HepG2 (cell line): Measurements from ENCODE around the gene TACC3. TPM values are rescaled to one million over a fixed set of nuclear protein-coding genes. Genes with fewer than 3 reads are reported as not detected.

Source experiments
- AKAP8 ChIP-seq: sonication (generic); formaldehyde crosslinking; IDR thresholded peaks from 2 replicates; pipeline ENCODE4 v1.5.1; 2020; ENCODE audit warnings: mild to moderate bottlenecking, missing genetic modification reagents
- ATF7-NPFF ChIP-seq: sonication (generic); formaldehyde crosslinking; IDR thresholded peaks from 2 replicates; pipeline ENCODE4 v1.8.1; 2023; ENCODE audit warnings: mild to moderate bottlenecking, low read depth, missing genetic modification reagents, moderate library complexity
- GRHL1 ChIP-seq: sonication (generic); formaldehyde crosslinking; conservative IDR thresholded peaks from 2 replicates; pipeline ENCODE4 v1.8.0; 2022; ENCODE audit warnings: missing genetic modification reagents
- HNF4G ChIP-seq, 2 experiments: sonication (generic) in 1 of 2; formaldehyde crosslinking in 1 of 2; IDR thresholded peaks; 2 replicates each; pipeline versions ENCODE4 v1.4.0 to v1.6.1; 2011 to 2020; ENCODE audit warnings: borderline replicate concordance in 2 of 2, low read depth in 2 of 2, mild to moderate bottlenecking in 2 of 2, low read length in 1 of 2, missing genetic modification reagents in 1 of 2, moderate library complexity in 1 of 2
- IRF1 ChIP-seq: sonication (generic); formaldehyde crosslinking; IDR thresholded peaks from 2 replicates; pipeline ENCODE4 v1.4.0; 2020; ENCODE audit warnings: low read depth, mild to moderate bottlenecking, missing genetic modification reagents
- KLF12 ChIP-seq: sonication (generic); formaldehyde crosslinking; IDR thresholded peaks from 2 replicates; pipeline ENCODE4 v1.4.0; 2020; ENCODE audit warnings: missing genetic modification reagents, borderline replicate concordance
- KLF15 ChIP-seq: sonication (generic); formaldehyde crosslinking; IDR thresholded peaks from 2 replicates; pipeline ENCODE4 v1.8.1; 2023; ENCODE audit warnings: borderline replicate concordance, mild to moderate bottlenecking, inconsistent platforms, missing genetic modification reagents, mixed read lengths
- MTA3 ChIP-seq: sonication (generic); formaldehyde crosslinking; IDR thresholded peaks from 2 replicates; pipeline ENCODE4 v1.4.0; 2020; ENCODE audit warnings: missing genetic modification reagents
- MYNN ChIP-seq: sonication (generic); formaldehyde crosslinking; IDR thresholded peaks from 2 replicates; pipeline ENCODE4 v1.4.0; 2020; ENCODE audit warnings: mild to moderate bottlenecking, low read depth, missing genetic modification reagents
- NFYB ChIP-seq: sonication (generic); formaldehyde crosslinking; IDR thresholded peaks from 2 replicates; pipeline ENCODE4 v1.4.0; 2020; ENCODE audit warnings: missing genetic modification reagents
- PCBP1 ChIP-seq: fragments of 200-400 bp; formaldehyde crosslinking; IDR thresholded peaks from 2 replicates; pipeline ENCODE4 v1.6.1; 2017; ENCODE audit warnings: mild to moderate bottlenecking, low read depth, low read length, borderline replicate concordance
- PCBP2 ChIP-seq: fragments of 200-400 bp; formaldehyde crosslinking; optimal IDR thresholded peaks from 2 replicates; pipeline ENCODE3; 2018; ENCODE audit warnings: low read length, low read depth; ENCODE audit not compliant: poor library complexity, severe bottlenecking
- PHF20 ChIP-seq: sonication (generic); formaldehyde crosslinking; IDR thresholded peaks from 2 replicates; pipeline ENCODE4 v1.5.0; 2020; ENCODE audit warnings: mild to moderate bottlenecking, missing genetic modification reagents
- POLR2AphosphoS5 ChIP-seq: IDR thresholded peaks from 2 replicates; pipeline ENCODE4 v1.6.1; 2012; ENCODE audit warnings: low read depth, low read length
- RARG ChIP-seq: sonication (generic); formaldehyde crosslinking; IDR thresholded peaks from 2 replicates; pipeline ENCODE4 v1.4.0; 2020; ENCODE audit warnings: low read depth, mild to moderate bottlenecking, missing genetic modification reagents
- RCOR2 ChIP-seq: IDR thresholded peaks from 2 replicates; pipeline ENCODE4 v1.6.1; 2016; ENCODE audit warnings: missing biosample characterization, missing genetic modification reagents
- SALL2 ChIP-seq: sonication (generic); formaldehyde crosslinking; IDR thresholded peaks from 2 replicates; pipeline ENCODE4 v1.8.1; 2023; ENCODE audit warnings: mild to moderate bottlenecking, missing genetic modification reagents, inconsistent platforms
- SOX5 ChIP-seq: IDR thresholded peaks from 2 replicates; pipeline ENCODE4 v1.6.1; 2016; ENCODE audit warnings: borderline replicate concordance
- TP53 ChIP-seq: sonication (generic); formaldehyde crosslinking; conservative IDR thresholded peaks from 2 replicates; pipeline ENCODE4 v1.4.0; 2020; ENCODE audit warnings: missing genetic modification reagents
- ZFP1 ChIP-seq: IDR thresholded peaks from 2 replicates; pipeline ENCODE4 v1.6.1; 2016
- ZFX ChIP-seq: sonication (generic); formaldehyde crosslinking; IDR thresholded peaks from 2 replicates; pipeline ENCODE4 v1.4.0; 2020; ENCODE audit warnings: mild to moderate bottlenecking, low read depth, missing genetic modification reagents, moderate library complexity
- ZNF431 ChIP-seq: sonication (generic); formaldehyde crosslinking; IDR thresholded peaks from 2 replicates; pipeline ENCODE4 v1.9.0; 2022; ENCODE audit warnings: missing genetic modification reagents, low read depth, mild to moderate bottlenecking, borderline replicate concordance
- ZNF44 ChIP-seq: sonication (generic); formaldehyde crosslinking; IDR thresholded peaks from 2 replicates; pipeline ENCODE4 v1.5.1; 2020; ENCODE audit warnings: mild to moderate bottlenecking, missing genetic modification reagents
- ZNF543 ChIP-seq: sonication (generic); formaldehyde crosslinking; IDR thresholded peaks from 2 replicates; pipeline ENCODE4 v1.4.0; 2020; ENCODE audit warnings: mild to moderate bottlenecking, missing genetic modification reagents
- ZNF563 ChIP-seq: sonication (generic); formaldehyde crosslinking; IDR thresholded peaks from 2 replicates; pipeline ENCODE4 v1.8.0; 2022; ENCODE audit warnings: mild to moderate bottlenecking, moderate library complexity, missing genetic modification reagents
- ZNF768 ChIP-seq: sonication (generic); formaldehyde crosslinking; IDR thresholded peaks from 2 replicates; pipeline ENCODE4 v1.4.0; 2020; ENCODE audit warnings: missing genetic modification reagents
- ZNF790 ChIP-seq: sonication (generic); formaldehyde crosslinking; IDR thresholded peaks from 2 replicates; pipeline ENCODE4 v1.8.0; 2022; ENCODE audit warnings: missing genetic modification reagents, mild to moderate bottlenecking, borderline replicate concordance
- ZNF841 ChIP-seq: sonication (generic); formaldehyde crosslinking; IDR thresholded peaks from 2 replicates; pipeline ENCODE4 v1.8.1; 2023; ENCODE audit warnings: missing genetic modification reagents, borderline replicate concordance
- ZSCAN9 ChIP-seq: IDR thresholded peaks from 2 replicates; pipeline ENCODE4 v1.6.1; 2016; ENCODE audit warnings: borderline replicate concordance
- polyA plus RNA-seq, 8 experiments: library from polyadenylated mRNA; depleted of rRNA in 3 of 8; stranded (reverse) in 7 of 8; unstranded in 1 of 8; fragments of >200 nt; fragmentation: Illumina TruSeq in 4 of 8; extraction: Trizol in 4 of 8; gene quantifications; 2 replicates each; pipeline versions ENCODE4 v1.2.1 to v1.2.3, GENCODE V29; 2011 to 2016; ENCODE audit warnings: low read depth in 4 of 8, missing spikeins in 1 of 8, mixed read lengths in 1 of 8; ENCODE audit not compliant: insufficient read depth in 1 of 8
- total RNA-seq, 5 experiments: library from RNA; depleted of rRNA; stranded (reverse); fragments of >200 nt; fragmentation: Illumina TruSeq; extraction: Trizol; gene quantifications; 2 replicates each; pipeline ENCODE4 v1.2.3, GENCODE V29; 2016; ENCODE audit warnings: low read depth in 1 of 5

The TACC3 gene
- total and polyA plus RNA-seq, 2 of the 13 experiments (the other 11 are each of a cell fraction or from before 2014, with no cell fraction given): 20.3 to 21.2 TPM

GRCh38 chr4:1779588-1780382 lies 58.5 kb downstream of the TACC3 start (continued):
- TF ChIP-seq ZNF44 (CRISPR knock-in tag) (no peak), ZNF563 (CRISPR knock-in tag) (no peak; the same call in 1 of the 2 replicates), SALL2 (CRISPR knock-in tag) (peak; percentile 79), ZFP1 (0 out of 2 replicates have a peak, but pooled peaks have one; percentile 66), AKAP8 (CRISPR knock-in tag) (peak; percentile 91), PHF20 (CRISPR knock-in tag) (no peak), TP53 (CRISPR knock-in tag) (no peak), ZNF543 (CRISPR knock-in tag) (peak; percentile 96), PCBP2 (no peak), IRF1 (CRISPR knock-in tag) (no peak), MYNN (CRISPR knock-in tag) (no peak), ZNF431 (CRISPR knock-in tag) (no peak), SOX5 (CRISPR knock-in tag) (peak; percentile 61), GRHL1 (CRISPR knock-in tag) (no peak), ATF7-NPFF (peak; percentile 73; the same call in 1 of the 2 replicates), MTA3 (CRISPR knock-in tag) (no peak), POLR2AphosphoS5 (no peak; the same call in 1 of the 2 replicates), RARG (CRISPR knock-in tag) (no peak), ZNF768 (no peak), RCOR2 (CRISPR knock-in tag) (peak; percentile 69), KLF15 (CRISPR knock-in tag) (peak; percentile 8; the same call in 1 of the 2 replicates), HNF4G (IDR thresholded peaks at IDR 0.05; ENCODE audit: borderline replicate concordance, low read depth, low read length) (peak; percentile 50; the same call in 1 of the 2 replicates), HNF4G (CRISPR knock-in tag; IDR thresholded peaks at IDR 0.05; ENCODE audit: borderline replicate concordance, low read depth) (peak; percentile 76; the same call in 1 of the 2 replicates), KLF12 (0 out of 2 replicates have a peak, but pooled peaks have one; percentile 20), ZNF841 (CRISPR knock-in tag) (no peak), ZSCAN9 (CRISPR knock-in tag) (0 out of 2 replicates have a peak, but pooled peaks have one; percentile 78), PCBP1 (0 out of 2 replicates have a peak, but pooled peaks have one; percentile 32), ZFX (CRISPR knock-in tag) (peak; percentile 96), ZNF790 (CRISPR knock-in tag) (0 out of 2 replicates have a peak, but pooled peaks have one; percentile 52), NFYB (peak; percentile 15; the same call in 1 of the 2 replicates)
